ENCODE data around the gene TEK.
A peak's percentile ranks its signal among the peaks of the same experiment; 100 is the strongest.
"Not testable (repeated sequence)": the region's sequence is repeated elsewhere in the genome, so short reads cannot be mapped to it uniquely, and the experiment has no call there.

TEK gene

GRCh38 chr9:27085456-27085855 lies 23.6 kb upstream of the TEK start:
- H3K4me3 ChIP-seq (ENCODE audit: control insufficient read depth, low read depth, low read length): no peak overlapping the region
- TF ChIP-seq CTCF (IDR thresholded peaks at IDR 0.05; ENCODE audit: control insufficient read depth, insufficient read depth, low read depth, low read length, missing control alignments): no peak
- no peak for DNase-seq (ENCODE audit: low read depth)

- peak; percentile 25 for DNase-seq (ENCODE audit: low read depth)
- H3K4me3 ChIP-seq (ENCODE audit: control insufficient read depth, low read depth, low read length): no peak overlapping the region
- no peak for TF ChIP-seq CTCF (IDR thresholded peaks at IDR 0.05; ENCODE audit: control insufficient read depth, insufficient read depth, low read depth, low read length, missing control alignments)
These were observed 22.0 kb upstream of the TEK start for GRCh38 chr9:27086818-27087680.

GRCh38 chr9:27088981-27089380 lies 20.0 kb upstream of the TEK start:
- no peak overlapping the region for H3K4me3 ChIP-seq (ENCODE audit: control insufficient read depth, low read depth, low read length)
- peak; percentile 27 for DNase-seq (ENCODE audit: low read depth)
- no peak for TF ChIP-seq CTCF (IDR thresholded peaks at IDR 0.05; ENCODE audit: control insufficient read depth, insufficient read depth, low read depth, low read length, missing control alignments)

- H3K4me3 ChIP-seq (ENCODE audit: control insufficient read depth, low read depth, low read length): no peak overlapping the region
- TF ChIP-seq CTCF (IDR thresholded peaks at IDR 0.05; ENCODE audit: control insufficient read depth, insufficient read depth, low read depth, low read length, missing control alignments): no peak
- no peak for DNase-seq (ENCODE audit: low read depth)
These were observed 19.3 kb upstream of the TEK start for GRCh38 chr9:27089706-27090105.

GRCh38 chr9:27090231-27090630 lies 18.8 kb upstream of the TEK start:
- no peak overlapping the region for H3K4me3 ChIP-seq (ENCODE audit: control insufficient read depth, low read depth, low read length)
- DNase-seq (ENCODE audit: low read depth): no peak
- no peak for TF ChIP-seq CTCF (IDR thresholded peaks at IDR 0.05; ENCODE audit: control insufficient read depth, insufficient read depth, low read depth, low read length, missing control alignments)

- TF ChIP-seq CTCF (IDR thresholded peaks at IDR 0.05; ENCODE audit: control insufficient read depth, insufficient read depth, low read depth, low read length, missing control alignments): no peak
- H3K4me3 ChIP-seq (ENCODE audit: control insufficient read depth, low read depth, low read length): no peak overlapping the region
- no peak for DNase-seq (ENCODE audit: low read depth)
These were observed 18.3 kb upstream of the TEK start for GRCh38 chr9:27090711-27091110.

- H3K4me3 ChIP-seq (ENCODE audit: control insufficient read depth, low read depth, low read length); DNase-seq (ENCODE audit: low read depth): not testable (repeated sequence)
These were observed 16.5 kb upstream of the TEK start for GRCh38 chr9:27092496-27092895.

- H3K4me3 ChIP-seq (ENCODE audit: control insufficient read depth, low read depth, low read length); DNase-seq (ENCODE audit: low read depth): not testable (repeated sequence)
These were observed 15.5 kb upstream of the TEK start for GRCh38 chr9:27093384-27094067.
